ENCODE data around the gene SCARF1. TPM values are rescaled to one million over a fixed set of nuclear protein-coding genes. Genes with fewer than 3 reads are reported as not detected.

SCARF1 gene
- total and polyA plus RNA-seq, 4 donors = 0.63 to 31.6 (median 9.6) TPM

DNA sequence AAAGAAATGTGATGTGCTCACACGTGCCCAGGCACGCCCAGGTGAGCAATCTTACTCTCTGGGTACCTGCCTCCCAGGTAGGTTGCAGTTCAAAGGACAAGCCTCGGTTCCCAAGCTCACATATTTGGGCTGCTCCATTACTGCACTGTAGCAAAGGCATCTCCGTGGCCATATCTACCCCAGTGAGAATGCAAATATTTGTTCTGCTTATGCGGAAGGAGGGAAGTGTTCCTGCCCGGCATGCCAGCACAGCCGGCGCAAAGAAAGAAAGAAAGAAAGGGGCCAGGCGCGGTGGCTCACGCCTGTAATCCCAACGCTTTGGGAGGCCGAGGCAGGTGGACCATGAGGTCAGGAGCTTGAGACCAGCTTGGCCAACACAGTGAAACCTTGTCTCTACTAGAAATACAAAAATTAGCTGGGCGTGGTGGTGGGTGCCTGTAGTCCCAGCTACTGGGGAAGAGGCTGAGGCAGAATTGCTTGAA lies 47.6 kb downstream of the SCARF1 start:
- WGBS, 2 donors = 89 to 90% methylated on average over 14 of the region's 14 CpGs

DNA sequence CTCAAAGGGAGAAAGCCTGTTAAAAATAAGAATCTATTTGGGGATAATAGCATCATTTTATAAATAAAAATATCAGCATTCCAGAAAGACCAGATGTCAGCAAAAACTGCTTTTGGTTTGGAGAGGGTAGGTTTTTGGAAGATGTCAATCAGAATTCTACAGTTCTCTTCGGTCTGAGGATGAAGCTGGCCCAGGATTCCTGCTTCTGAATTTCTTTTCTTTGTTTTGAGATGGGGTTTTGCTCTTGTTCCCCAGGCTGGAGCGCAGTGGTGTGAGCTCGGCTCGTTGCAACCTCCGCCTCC lies 52.0 kb downstream of the SCARF1 start:
- H3K4me1 ChIP-seq (ENCODE audit: control insufficient read depth in 1 of 2, insufficient read depth in 2 of 2, low read length in 2 of 2) = no peaks in the 10 kb centered on the region
- ATAC-seq (ENCODE audit: low FRiP score) (no peak), DNase-seq (no peak)
- no peak overlapping the region for H3K4me3 ChIP-seq (ENCODE audit: low read length in 2 of 2)
- no peaks in the 10 kb centered on the region for H3K9me3 ChIP-seq (ENCODE audit: control insufficient read depth, low read length)
- H3K27ac ChIP-seq (ENCODE audit: low read depth in 1 of 2, low read length in 2 of 2) = no peak overlapping the region
- intact Hi-C loops (cut with DNase I) = no loop called here
- H3K36me3 ChIP-seq (ENCODE audit: control insufficient read depth in 1 of 2, insufficient read depth in 2 of 2, low read length in 1 of 2) = no peaks in the 10 kb centered on the region
- H3K27me3 ChIP-seq (ENCODE audit: control insufficient read depth in 1 of 2, insufficient read depth in 2 of 2, low read length in 1 of 2) = no peaks in the 10 kb centered on the region
- 62 to 65% methylated on average over 5 of the region's 5 CpGs for WGBS, 2 donors

More for the DNA sequence above, 47.6 kb downstream of the SCARF1 start:
- H3K36me3 ChIP-seq (ENCODE audit: control insufficient read depth in 1 of 2, insufficient read depth in 2 of 2, low read length in 1 of 2) = no peaks in the 10 kb centered on the region
- H3K9me3 ChIP-seq (ENCODE audit: control insufficient read depth, low read length) = no peaks in the 10 kb centered on the region
- no peak overlapping the region for H3K27ac ChIP-seq (ENCODE audit: low read depth in 1 of 2, low read length in 2 of 2)
- intact Hi-C loops (cut with DNase I) = no loop called here
- H3K27me3 ChIP-seq (ENCODE audit: control insufficient read depth in 1 of 2, insufficient read depth in 2 of 2, low read length in 1 of 2) = no peaks in the 10 kb centered on the region
- H3K4me1 ChIP-seq (ENCODE audit: control insufficient read depth in 1 of 2, insufficient read depth in 2 of 2, low read length in 2 of 2) = no peaks in the 10 kb centered on the region
- DNase-seq (no peak), ATAC-seq (ENCODE audit: low FRiP score) (no peak)
- no peak overlapping the region for H3K4me3 ChIP-seq (ENCODE audit: low read length in 2 of 2)

DNA sequence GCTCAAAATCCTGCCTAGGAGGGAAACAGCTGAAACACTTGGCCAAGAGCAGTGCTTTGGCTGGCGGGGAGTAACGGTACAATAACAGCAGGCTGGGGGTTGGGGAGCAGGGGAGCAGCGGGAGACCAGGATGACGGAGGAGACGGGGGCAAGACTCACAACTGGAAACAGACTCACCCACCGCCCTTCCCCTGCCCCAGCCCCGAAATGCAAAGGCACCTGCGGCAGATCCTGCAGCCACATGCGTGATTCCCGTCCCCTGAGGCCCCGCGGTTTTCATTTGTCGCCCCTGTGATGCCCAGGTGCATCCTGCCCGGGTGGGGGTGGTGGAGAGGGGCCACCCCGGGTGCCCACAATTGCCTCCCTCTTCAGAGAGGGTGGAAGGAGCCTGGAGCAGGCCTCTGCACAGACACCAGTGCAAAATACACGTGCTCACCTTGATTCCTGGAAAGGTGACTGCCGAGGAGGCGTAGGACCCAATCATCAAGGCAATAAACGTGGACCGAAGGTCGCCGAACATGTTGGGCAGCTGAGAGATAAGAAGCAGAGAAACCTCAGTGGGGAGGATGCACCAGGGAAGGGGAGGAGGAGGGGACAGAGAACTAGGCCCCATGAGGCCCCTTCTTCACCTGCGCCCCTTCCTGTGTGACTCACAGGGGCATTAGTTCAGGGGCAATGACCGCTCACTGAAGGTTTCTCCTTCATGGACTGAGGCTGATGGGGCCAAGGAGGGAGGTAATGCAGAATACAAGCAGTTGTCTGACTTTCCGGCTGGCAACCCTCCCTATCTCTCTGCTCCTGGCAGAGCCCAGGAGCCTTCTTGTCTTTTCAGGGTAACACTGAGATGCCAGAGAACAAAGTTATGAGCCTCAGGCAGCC lies 52.5 kb downstream of the SCARF1 start:
- Histone ChIP-seq H3K27me3 (ENCODE audit: control insufficient read depth in 1 of 2, insufficient read depth in 2 of 2, low read length in 1 of 2) (no peaks in the 10 kb centered on the region), H3K9me3 (ENCODE audit: control insufficient read depth, low read length) (no peaks in the 10 kb centered on the region), H3K4me1 (ENCODE audit: control insufficient read depth in 1 of 2, insufficient read depth in 2 of 2, low read length in 2 of 2) (no peaks in the 10 kb centered on the region), H3K27ac (ENCODE audit: low read depth in 1 of 2, low read length in 2 of 2) (no peak overlapping the region), H3K4me3 (ENCODE audit: low read length in 2 of 2) (no peak overlapping the region), H3K36me3 (ENCODE audit: control insufficient read depth in 1 of 2, insufficient read depth in 2 of 2, low read length in 1 of 2) (no peaks in the 10 kb centered on the region)
- DNase-seq (no peak), ATAC-seq (ENCODE audit: low FRiP score) (no peak)
- 50 to 57% methylated on average over 25 of the region's 25 CpGs for WGBS, 2 donors
- intact Hi-C loops (cut with DNase I) = no loop called here

DNA sequence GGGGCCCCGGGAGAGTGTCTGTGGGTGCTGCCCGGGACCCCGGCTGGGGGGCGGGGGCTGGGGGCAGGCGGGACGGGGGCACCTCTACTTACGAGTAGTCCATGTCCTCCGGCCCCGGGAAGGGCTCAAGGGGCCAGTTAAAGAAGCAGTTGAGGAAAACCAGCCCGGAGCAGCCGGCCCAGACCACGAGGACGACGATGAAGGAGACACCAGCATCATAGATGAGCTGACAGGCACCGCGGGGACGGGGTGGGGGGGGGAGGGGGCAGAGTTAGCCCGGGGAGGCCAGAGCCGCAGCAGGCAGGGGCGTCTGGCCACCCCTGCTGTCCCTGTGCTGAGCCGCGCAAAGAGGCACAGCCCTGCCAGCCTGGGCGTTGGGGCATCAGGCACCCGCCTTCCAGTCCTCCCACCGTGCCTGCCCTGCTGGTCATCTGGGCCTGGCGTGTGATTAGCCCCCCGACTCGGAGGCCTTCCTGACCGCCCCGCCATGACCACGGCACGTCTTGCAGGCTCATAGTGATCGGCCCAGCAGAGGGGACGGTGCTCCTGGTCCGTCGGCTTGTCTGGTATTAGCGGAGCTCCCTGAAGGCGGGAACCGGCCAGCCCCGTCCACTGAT lies 54.0 kb downstream of the SCARF1 start:
- Histone ChIP-seq H3K27me3 (ENCODE audit: control insufficient read depth in 1 of 2, insufficient read depth in 2 of 2, low read length in 1 of 2) (no peaks in the 10 kb centered on the region), H3K27ac (ENCODE audit: low read depth in 1 of 2, low read length in 2 of 2) (no peak overlapping the region), H3K4me1 (ENCODE audit: control insufficient read depth in 1 of 2, insufficient read depth in 2 of 2, low read length in 2 of 2) (no peaks in the 10 kb centered on the region), H3K4me3 (ENCODE audit: low read length in 2 of 2) (no peak overlapping the region), H3K36me3 (ENCODE audit: control insufficient read depth in 1 of 2, insufficient read depth in 2 of 2, low read length in 1 of 2) (no peaks in the 10 kb centered on the region), H3K9me3 (ENCODE audit: control insufficient read depth, low read length) (no peaks in the 10 kb centered on the region)
- intact Hi-C loops (cut with DNase I) = no loop called here
- ATAC-seq (ENCODE audit: low FRiP score) = no peak
- no peak for DNase-seq
- WGBS, 2 donors = 89 to 90% methylated on average over 35 to 40 of the region's 40 CpGs

DNA sequence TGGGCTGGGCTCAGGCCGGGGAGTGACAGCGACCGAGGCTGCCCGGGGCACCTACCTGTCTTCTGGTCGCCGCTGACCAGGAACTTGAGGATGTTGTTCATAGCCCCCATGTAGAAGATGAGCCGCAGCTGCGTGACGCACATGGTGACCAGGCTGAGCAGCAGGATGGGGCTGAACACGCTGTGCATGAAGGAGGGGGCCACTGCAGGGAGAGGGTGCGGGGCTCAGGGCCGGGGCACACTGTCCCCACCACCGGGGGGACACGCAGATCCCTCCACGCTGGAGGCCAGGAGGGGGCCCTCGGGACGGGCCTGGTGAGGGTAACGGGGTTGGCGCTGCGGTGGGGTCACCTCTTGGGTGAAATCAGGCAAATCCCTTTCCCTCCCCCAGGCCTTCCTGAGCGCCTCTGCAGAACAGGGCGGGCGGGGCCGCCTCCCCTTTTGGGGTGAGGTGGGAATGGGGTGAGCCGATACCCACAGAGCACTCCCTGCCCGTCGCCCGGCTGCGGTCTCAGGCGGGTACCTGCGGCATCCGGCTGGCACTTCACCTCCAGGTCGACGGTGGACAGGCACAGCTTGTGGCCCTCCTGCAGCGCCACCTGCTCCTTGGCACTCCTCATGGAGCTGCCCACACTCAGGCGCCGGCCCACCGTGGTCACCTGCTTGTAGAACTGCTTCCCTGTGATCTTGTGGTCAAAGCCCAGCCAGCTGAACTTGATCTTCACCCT lies 54.6 kb downstream of the SCARF1 start:
- peak overlapping the region in 1 of 2 donors; percentile 77 for H3K27ac ChIP-seq (ENCODE audit: low read depth in 1 of 2, low read length in 2 of 2)
- no peaks in the 10 kb centered on the region for H3K9me3 ChIP-seq (ENCODE audit: control insufficient read depth, low read length)
- H3K4me3 ChIP-seq (ENCODE audit: low read length in 2 of 2) = no peak overlapping the region
- 74 to 78% methylated on average over 35 to 38 of the region's 38 CpGs for WGBS, 2 donors
- H3K27me3 ChIP-seq (ENCODE audit: control insufficient read depth in 1 of 2, insufficient read depth in 2 of 2, low read length in 1 of 2) = no peaks in the 10 kb centered on the region
- no peaks in the 10 kb centered on the region for H3K4me1 ChIP-seq (ENCODE audit: control insufficient read depth in 1 of 2, insufficient read depth in 2 of 2, low read length in 2 of 2)
- DNase-seq = no peak
- intact Hi-C loops (cut with DNase I) = loop anchor here in 1 of 2 donors (1.0 kb wide), 1 partner anchor 38 kb away; no protein-coding TSS in a partner anchor
- no peaks in the 10 kb centered on the region for H3K36me3 ChIP-seq (ENCODE audit: control insufficient read depth in 1 of 2, insufficient read depth in 2 of 2, low read length in 1 of 2)
- peak; percentile 23 for ATAC-seq (ENCODE audit: low FRiP score)

DNA sequence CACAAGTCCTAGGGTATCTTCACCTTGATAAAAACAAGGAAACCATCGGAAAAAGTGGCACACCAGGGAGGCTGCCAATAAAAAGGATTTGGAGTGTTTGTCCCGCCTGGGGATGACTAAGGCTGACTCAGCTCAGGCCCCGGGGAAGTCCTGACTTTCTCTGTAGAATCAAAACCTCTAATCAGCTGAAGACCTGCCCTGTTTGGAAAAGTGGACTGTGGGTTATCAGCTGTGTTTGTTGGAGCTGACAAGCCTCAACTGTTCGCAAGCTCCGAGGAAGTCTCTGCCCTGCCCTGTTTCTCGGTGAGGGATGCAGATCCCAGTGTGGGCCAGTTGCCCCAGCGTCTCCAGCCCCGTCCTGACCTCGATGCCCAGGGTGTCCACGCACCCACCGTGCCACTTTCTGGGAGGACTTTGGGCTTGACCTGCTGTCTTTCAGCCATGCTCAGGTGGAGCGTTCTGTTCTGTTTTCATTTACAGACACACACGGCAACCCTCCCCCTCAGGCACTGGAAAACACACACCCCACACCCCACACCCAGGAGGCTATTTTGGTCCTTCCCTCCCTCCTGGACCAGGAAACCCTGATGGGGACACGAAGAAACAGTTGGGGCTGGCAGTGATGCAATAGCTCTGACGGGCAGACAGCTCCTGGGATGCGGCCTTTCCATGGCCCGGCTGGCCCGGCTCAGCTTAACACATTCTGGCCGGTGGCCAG lies 55.3 kb downstream of the SCARF1 start:
- 2 to 7% methylated on average over 19 of the region's 19 CpGs for WGBS, 2 donors
- DNase-seq = peak; percentile 82 to 90
- Histone ChIP-seq H3K4me3 (ENCODE audit: low read length in 2 of 2) (no peak overlapping the region), H3K27ac (ENCODE audit: low read depth in 1 of 2, low read length in 2 of 2) (peak overlapping the region in 1 of 2 donors; percentile 77), H3K4me1 (ENCODE audit: control insufficient read depth in 1 of 2, insufficient read depth in 2 of 2, low read length in 2 of 2) (no peaks in the 10 kb centered on the region), H3K36me3 (ENCODE audit: control insufficient read depth in 1 of 2, insufficient read depth in 2 of 2, low read length in 1 of 2) (no peaks in the 10 kb centered on the region), H3K9me3 (ENCODE audit: control insufficient read depth, low read length) (no peaks in the 10 kb centered on the region), H3K27me3 (ENCODE audit: control insufficient read depth in 1 of 2, insufficient read depth in 2 of 2, low read length in 1 of 2) (no peaks in the 10 kb centered on the region)
- ATAC-seq (ENCODE audit: low FRiP score) = peak; percentile 84
- intact Hi-C loops (cut with DNase I) = loop anchor here in 1 of 2 donors (1.0 kb wide), 1 partner anchor 39 kb away; no protein-coding TSS in a partner anchor

DNA sequence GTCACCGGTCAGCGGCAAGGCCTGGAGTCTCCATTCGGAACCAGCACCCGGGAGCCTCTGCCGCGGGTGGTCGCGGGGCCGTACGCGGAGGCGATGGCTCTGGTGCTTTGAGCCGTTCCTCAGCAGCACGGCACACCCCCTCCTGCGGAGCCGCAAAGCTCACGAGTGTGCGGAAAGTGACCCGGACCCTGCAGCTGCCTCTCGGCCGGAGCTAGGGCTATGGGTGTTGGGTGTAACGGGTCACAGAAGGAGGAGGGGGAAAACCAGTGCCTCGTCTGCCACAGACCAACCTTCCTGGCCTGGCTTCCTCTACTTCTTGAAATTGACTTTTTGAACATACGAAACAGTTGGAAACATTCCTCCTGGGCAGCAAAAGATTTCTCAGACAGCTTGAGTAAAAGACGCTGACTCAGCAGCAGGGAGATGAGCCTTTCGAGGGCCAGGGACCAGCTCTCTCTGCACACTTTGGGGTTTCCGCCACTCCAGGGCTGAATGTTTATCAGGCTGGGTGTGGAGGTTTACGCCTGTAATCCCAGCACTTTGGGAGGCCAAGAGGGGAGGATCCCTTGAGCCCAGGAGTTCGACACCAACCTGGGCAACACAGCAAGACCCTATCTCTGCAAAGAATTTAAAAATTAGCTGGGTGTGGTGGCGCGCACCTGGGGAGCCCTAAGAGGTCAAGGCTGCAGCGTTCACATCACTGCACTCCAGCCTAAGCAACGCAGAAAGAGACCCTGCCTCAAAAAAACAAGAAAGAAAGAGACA lies 56.5 kb downstream of the SCARF1 start:
- ATAC-seq (ENCODE audit: low FRiP score) (no peak), DNase-seq (no peak)
- Histone ChIP-seq H3K4me1 (ENCODE audit: control insufficient read depth in 1 of 2, insufficient read depth in 2 of 2, low read length in 2 of 2) (no peaks in the 10 kb centered on the region), H3K36me3 (ENCODE audit: control insufficient read depth in 1 of 2, insufficient read depth in 2 of 2, low read length in 1 of 2) (no peaks in the 10 kb centered on the region), H3K27me3 (ENCODE audit: control insufficient read depth in 1 of 2, insufficient read depth in 2 of 2, low read length in 1 of 2) (no peaks in the 10 kb centered on the region), H3K27ac (ENCODE audit: low read depth in 1 of 2, low read length in 2 of 2) (no peak overlapping the region), H3K4me3 (ENCODE audit: low read length in 2 of 2) (no peak overlapping the region), H3K9me3 (ENCODE audit: control insufficient read depth, low read length) (no peaks in the 10 kb centered on the region)
- intact Hi-C loops (cut with DNase I) = no loop called here
- WGBS, 2 donors = 93 to 95% methylated on average over 33 of the region's 33 CpGs

DNA sequence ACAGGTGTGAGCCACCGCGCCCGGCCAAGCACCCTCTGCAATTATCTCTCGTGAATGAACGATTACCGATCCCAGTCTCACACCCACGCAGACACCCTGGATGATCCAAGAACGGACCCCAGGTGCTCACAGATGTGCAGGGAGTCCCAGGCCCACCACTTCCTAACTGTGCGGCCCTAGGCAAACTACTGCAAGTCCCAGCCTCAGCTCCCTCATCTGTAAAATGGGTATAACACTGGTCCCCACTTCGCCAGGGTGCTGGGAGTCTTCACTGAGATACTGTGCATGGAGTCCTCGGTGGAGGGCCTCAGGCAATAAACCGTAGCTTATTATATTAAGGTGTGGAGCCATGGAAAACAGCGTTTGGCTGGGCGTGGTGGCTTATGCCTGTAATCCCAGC lies 61.4 kb downstream of the SCARF1 start:
- H3K36me3 ChIP-seq (ENCODE audit: control insufficient read depth in 1 of 2, insufficient read depth in 2 of 2, low read length in 1 of 2) = no peaks in the 10 kb centered on the region
- intact Hi-C loops (cut with DNase I) = no loop called here
- no peak overlapping the region for H3K27ac ChIP-seq (ENCODE audit: low read depth in 1 of 2, low read length in 2 of 2)
- 95 to 97% methylated on average over 14 of the region's 14 CpGs for WGBS, 2 donors
- no peaks in the 10 kb centered on the region for H3K9me3 ChIP-seq (ENCODE audit: control insufficient read depth, low read length)
- no peak overlapping the region for H3K4me3 ChIP-seq (ENCODE audit: low read length in 2 of 2)
- DNase-seq (no peak), ATAC-seq (ENCODE audit: low FRiP score) (no peak)
- no peaks in the 10 kb centered on the region for H3K4me1 ChIP-seq (ENCODE audit: control insufficient read depth in 1 of 2, insufficient read depth in 2 of 2, low read length in 2 of 2)
- no peaks in the 10 kb centered on the region for H3K27me3 ChIP-seq (ENCODE audit: control insufficient read depth in 1 of 2, insufficient read depth in 2 of 2, low read length in 1 of 2)
